Fibroblast of villous mesenchyme (primary cell): Measurements from ENCODE around the gene AASDHPPT. TPM values are rescaled to one million over a fixed set of nuclear protein-coding genes. Genes with fewer than 3 reads are reported as not detected.
A peak's percentile ranks its signal among the peaks of the same experiment; 100 is the strongest.

Experiments
- DNase-seq: peaks from one replicate; pipeline ENCODE4 v3.0.0-alpha.2; 2010; ENCODE audit warnings: low read depth
- H3K4me3 ChIP-seq: 2 replicates; pipeline ENCODE4 v1.5.1; 2011; ENCODE audit warnings: low read depth, mild to moderate bottlenecking, low read length
- CTCF ChIP-seq: IDR thresholded peaks from 2 replicates; pipeline ENCODE4 v1.5.1; 2012; ENCODE audit warnings: low read depth, mild to moderate bottlenecking, low read length; ENCODE audit not compliant: insufficient read depth
- total RNA-seq: library from RNA; depleted of rRNA; stranded (reverse); fragments of >200 nt; gene quantifications from 2 replicates; pipeline ENCODE4 v1.2.3, GENCODE V29; 2012

AASDHPPT gene
- total RNA-seq, 1 donor: 72.5 TPM

GRCh38 chr11:106070606-106071005 is 6.9 kb upstream of the AASDHPPT start:
- peak; percentile 38 for DNase-seq
- TF ChIP-seq CTCF: no peak
- no peak overlapping the region for H3K4me3 ChIP-seq

DNA sequence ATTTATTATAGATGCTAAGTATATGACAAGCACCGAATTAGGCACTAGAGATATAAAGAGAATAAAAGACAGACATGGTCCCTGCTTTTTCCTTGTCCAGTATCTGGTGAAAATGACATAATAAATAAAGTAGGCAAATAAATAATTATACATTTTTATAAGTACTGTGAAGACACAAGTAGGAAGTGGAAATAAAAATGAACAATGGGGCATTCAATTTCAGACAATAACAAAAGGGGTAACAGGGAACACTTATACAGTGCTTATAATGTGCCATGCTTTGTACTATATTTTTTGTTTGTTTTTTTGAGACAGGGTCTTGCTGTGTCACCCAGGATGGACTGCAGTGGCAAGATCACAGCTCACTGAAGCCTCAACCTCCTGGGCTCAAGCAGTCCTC is 4.7 kb upstream of the AASDHPPT start:
- H3K4me3 ChIP-seq: no peak overlapping the region
- DNase-seq: no peak
- no peak for TF ChIP-seq CTCF

GRCh38 chr11:106076171-106076918 is 1.1 kb upstream of the AASDHPPT start:
- peak overlapping the region; percentile 84 for H3K4me3 ChIP-seq
- no peak for TF ChIP-seq CTCF
- no peak for DNase-seq

- peak; percentile 42 for TF ChIP-seq CTCF
- peak within 1 kb of the TSS; percentile 84 for H3K4me3 ChIP-seq
- peak; percentile 99 for DNase-seq
Observed at GRCh38 chr11:106076919-106077608, 398 bp upstream of the AASDHPPT start, which contains the start of gene KBTBD3. KBTBD3 (minus strand) TSS chr11:106077347; CDS start chr11:106059097, 18,250 bp downstream.

DNA sequence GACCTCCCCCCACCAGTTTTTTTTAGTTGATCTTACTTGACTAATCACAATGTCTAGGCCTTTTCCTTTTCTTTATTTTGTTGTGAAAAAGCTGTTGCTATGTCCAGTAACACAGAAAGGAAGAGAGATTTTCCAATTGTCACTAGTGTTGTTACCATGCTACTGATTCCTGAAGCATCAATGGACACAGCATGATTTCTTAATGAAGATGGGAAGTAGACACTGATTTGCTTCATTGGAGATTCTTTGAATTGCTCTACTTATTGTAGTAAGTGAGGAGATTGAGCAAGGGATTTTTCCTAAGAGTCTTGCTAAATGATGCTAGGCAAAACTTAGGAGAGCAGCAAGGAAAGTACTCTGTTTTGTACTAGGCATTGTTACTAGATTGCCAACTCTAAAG is 4.6 kb downstream of the AASDHPPT start:
- TF ChIP-seq CTCF: no peak
- no peak overlapping the region for H3K4me3 ChIP-seq
- no peak for DNase-seq

DNA sequence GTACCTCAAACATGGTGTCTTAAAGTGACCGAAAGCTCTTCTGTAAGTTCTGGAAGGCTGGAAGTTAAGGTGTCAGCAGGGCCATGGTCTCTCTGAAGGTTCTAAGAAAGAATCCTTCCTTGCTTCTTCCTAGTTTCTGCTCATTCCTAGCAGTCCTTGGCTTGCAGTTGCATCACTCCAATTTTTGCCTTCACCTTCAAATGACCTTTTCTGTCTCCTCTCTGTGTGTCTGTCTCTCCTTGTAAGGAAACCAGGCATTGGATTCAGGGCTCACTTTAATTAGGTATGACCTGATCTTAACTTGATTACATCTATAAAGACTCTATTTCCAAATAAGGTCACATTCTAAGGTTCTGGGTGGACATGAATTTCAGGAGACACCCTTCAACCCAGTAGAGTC is 8.7 kb downstream of the AASDHPPT start:
- DNase-seq: no peak
- no peak for TF ChIP-seq CTCF
- no peak overlapping the region for H3K4me3 ChIP-seq
